Measurements from ENCODE around the gene SPATA9. TPM values are rescaled to one million over a fixed set of nuclear protein-coding genes. Genes with fewer than 3 reads are reported as not detected.
A peak's percentile ranks its signal among the peaks of the same experiment; 100 is the strongest.

SPATA9 gene
- total and polyA plus RNA-seq, 9 of the 15 experiments (the other 6 are each of a cell fraction or from before 2014, with no cell fraction given) = 0.16 to 5.5 (median 0.39) TPM; not detected in 3

GRCh38 chr5:95697781-95698681 lies 15.2 kb upstream of the SPATA9 start:
- H2AFZ ChIP-seq (ENCODE audit: low read depth, low read length) = peak overlapping the region; percentile 98
- FAIRE-seq = peak; percentile 35
- no peak for TF ChIP-seq HDAC2 (IDR thresholded peaks at IDR 0.05)
- no peak for TF ChIP-seq TFAP4 (CRISPR knock-in tag; IDR thresholded peaks at IDR 0.05; ENCODE audit: borderline replicate concordance)
- TF ChIP-seq SMARCA4 (IDR thresholded peaks at IDR 0.05) = peak; percentile 43; the same call in 1 of the 2 replicates
- no peak for TF ChIP-seq TBL1XR1 (IDR thresholded peaks at IDR 0.05; ENCODE audit: low read length in 2 of 2)
- peak; percentile 44; the same call in 1 of the 2 replicates for TF ChIP-seq DPF2 (IDR thresholded peaks at IDR 0.05)
- 0 out of 2 replicates have a peak, but pooled peaks have one; percentile 33 for TF ChIP-seq SMAD4 (CRISPR knock-in tag; conservative IDR thresholded peaks at IDR 0.05)
- TF ChIP-seq MYNN (IDR thresholded peaks at IDR 0.05) = 0 out of 2 replicates have a peak, but pooled peaks have one; percentile 29
- no peak for TF ChIP-seq MYNN (CRISPR knock-in tag; IDR thresholded peaks at IDR 0.05)
- peak in 1 of 2 experiments; percentile 40; a peak in 1 of 4 replicates for TF ChIP-seq RCOR1 (IDR thresholded peaks at IDR 0.05; ENCODE audit: borderline replicate concordance in 1 of 2, low read depth in 2 of 2, low read length in 2 of 2)
- TF ChIP-seq ZNF197 (CRISPR knock-in tag; IDR thresholded peaks at IDR 0.05; ENCODE audit: low read depth) = no peak
- 0 out of 2 replicates have a peak, but pooled peaks have one; percentile 35 for TF ChIP-seq SMARCC2 (IDR thresholded peaks at IDR 0.05; ENCODE audit: low read depth)
- TF ChIP-seq PKNOX1 (IDR thresholded peaks at IDR 0.05) = peak; percentile 47; the same call in 1 of the 2 replicates
- TF ChIP-seq JUND (IDR thresholded peaks at IDR 0.05; ENCODE audit: borderline replicate concordance, low read depth, low read length) = no peak
- 0 out of 3 replicates have a peak, but pooled peaks have one; percentile 41 for TF ChIP-seq JUND (tag; IDR thresholded peaks at IDR 0.05; ENCODE audit: borderline replicate concordance, low read depth, low read length)
- TF ChIP-seq SMAD1 (IDR thresholded peaks at IDR 0.05; ENCODE audit: low read depth, low read length, partially characterized antibody) = no peak
- peak; percentile 59 for TF ChIP-seq PRDM10 (IDR thresholded peaks at IDR 0.05; ENCODE audit: partially characterized antibody)

More at GRCh38 chr5:95697781-95698681, 15.2 kb upstream of the SPATA9 start:
- ATAC-seq = peak; percentile 87
- Histone ChIP-seq H3K36me3 (ENCODE audit: control insufficient read depth, insufficient read depth, low read length) (no peaks in the 10 kb centered on the region), H3K9ac (ENCODE audit: insufficient read depth in 1 of 2, low read depth in 2 of 2, low read length in 2 of 2) (peak overlapping the region in 1 of 2 experiments; percentile 55; a peak in 3 of 4 replicates), H3K9me1 (ENCODE audit: control insufficient read depth, insufficient read depth, low read length) (no peaks in the 10 kb centered on the region), H4K20me1 (replicated peaks; ENCODE audit: control insufficient read depth, insufficient read depth, low read length) (no peaks in the 10 kb centered on the region), H3K4me2 (ENCODE audit: insufficient read depth, low read length) (peak overlapping the region; percentile 73), H3K4me3 (no peak overlapping the region), H3K79me2 (ENCODE audit: control insufficient read depth, insufficient read depth, low read length) (no peaks in the 10 kb centered on the region), H3K27ac (ENCODE audit: extremely low read depth, low read depth, low read length) (peak overlapping the region; percentile 41; the same call in 1 of the 3 replicates), H3K27me3 (ENCODE audit: control insufficient read depth in 2 of 2, insufficient read depth in 2 of 2, low read length in 2 of 2) (no peaks in the 10 kb centered on the region), H3K9me3 (replicated peaks; ENCODE audit: control insufficient read depth, insufficient read depth, low read depth, low read length) (no peaks in the 10 kb centered on the region), H3K4me1 (replicated peaks in 1 of 2; ENCODE audit: control insufficient read depth in 2 of 2, insufficient read depth in 2 of 2, low read length in 2 of 2) (peaks cover 3 to 20% of the 10 kb centered on the region in 2 experiments; a peak in 3 of 5 replicates)
- in situ Hi-C loops (cut with MboI) = no loop called here
- DNase-seq (ENCODE audit: extremely low read depth in 1 of 4, low spot score in 3 of 4) = peak in 2 of 4 experiments; percentile 63 to 72
- ChIA-PET CTCF (ENCODE audit: low intra/inter-chr PET ratio) (no interaction called here), POLR2A (interaction anchor here (0.5 to 2.2 kb wide), 9 partner anchors 12 to 124 kb away, joined by 3 to 9 read pairs (median 4); partner anchors contain the start of gene RHOBTB3)
- intact Hi-C loops (cut with micrococcal nuclease) = no loop called here
- no TSS peak for BruUV-seq (replicated peaks)
- 22% methylated on average over 7 of the region's 7 CpGs for WGBS (ENCODE audit: insufficient coverage, low coverage, missing lambda C conversion rate)
